DOHH2 (cell line): ENCODE results near the gene GP5.

Source experiments
- H3F3A ChIP-seq: fragments of 200-600 bp; sonication (generic), shearing (Covaris generic); 2 replicates; pipeline ENCODE4 v1.6.0; 2016; ENCODE audit warnings: antibody characterized with exemption, mild to moderate bottlenecking; ENCODE audit not compliant: control insufficient read depth, insufficient read depth
- H3K27ac ChIP-seq: fragments of 200-600 bp; sonication (generic); 2 replicates; pipeline ENCODE4 v1.5.1; 2014; ENCODE audit warnings: low read depth, mild to moderate bottlenecking, low read length, moderate library complexity
- H3K27me3 ChIP-seq: fragments of 200-600 bp; sonication (generic); 2 replicates; pipeline ENCODE4 v1.6.1; 2014; ENCODE audit warnings: mild to moderate bottlenecking, low read length, mixed read lengths; ENCODE audit not compliant: control insufficient read depth
- H3K36me3 ChIP-seq: fragments of 200-600 bp; sonication (generic); 2 replicates; pipeline ENCODE4 v1.6.1; 2014; ENCODE audit warnings: mild to moderate bottlenecking, low read length, moderate library complexity, mixed read lengths; ENCODE audit not compliant: control insufficient read depth
- H3K4me1 ChIP-seq: fragments of 200-600 bp; sonication (generic); 2 replicates; pipeline ENCODE4 v1.6.1; 2014; ENCODE audit warnings: mild to moderate bottlenecking, low read length, mixed read lengths; ENCODE audit not compliant: control insufficient read depth
- H3K4me2 ChIP-seq: fragments of 200-600 bp; sonication (generic); 2 replicates; pipeline ENCODE4 v1.6.0; 2014; ENCODE audit warnings: mild to moderate bottlenecking, low read length, moderate library complexity
- H3K4me3 ChIP-seq: fragments of 200-600 bp; sonication (generic); 2 replicates; pipeline ENCODE4 v1.5.1; 2014; ENCODE audit warnings: mild to moderate bottlenecking, low read length, mixed read lengths
- H3K79me2 ChIP-seq: fragments of 200-600 bp; sonication (generic); 2 replicates; pipeline ENCODE4 v1.6.1; 2014; ENCODE audit warnings: mild to moderate bottlenecking, low read length, mixed read lengths; ENCODE audit not compliant: control insufficient read depth
- H3K9me2 ChIP-seq: fragments of 200-600 bp; sonication (generic); replicated peaks from 2 replicates; pipeline ENCODE4 v1.6.1; 2014; ENCODE audit warnings: mild to moderate bottlenecking, low read length, mixed read lengths; ENCODE audit not compliant: control insufficient read depth
- H3K9me3 ChIP-seq: fragments of 200-600 bp; sonication (generic); 2 replicates; pipeline ENCODE4 v1.6.1; 2014; ENCODE audit warnings: antibody characterized with exemption, low read length, mixed read lengths; ENCODE audit not compliant: control insufficient read depth, insufficient read depth
- H4K20me1 ChIP-seq: fragments of 200-600 bp; sonication (generic); 2 replicates; pipeline ENCODE4 v1.6.0; 2014; ENCODE audit warnings: low read depth, mild to moderate bottlenecking, antibody characterized with exemption, low read length, moderate library complexity; ENCODE audit not compliant: control insufficient read depth, insufficient read depth
- EZH2phosphoT487 ChIP-seq: fragments of 200-600 bp; sonication (generic); IDR thresholded peaks from 2 replicates; pipeline ENCODE4 v1.6.1; 2017; ENCODE audit warnings: borderline replicate concordance, mild to moderate bottlenecking, antibody characterized with exemption, low read length, moderate library complexity, mixed read lengths
- TF ChIP-seq, protein P1 (sequence below): fragments of 200-600 bp; sonication (generic); IDR thresholded peaks from one replicate; pipeline ENCODE4 v1.5.1; 2014; ENCODE audit warnings: antibody characterized with exemption, mild to moderate bottlenecking, low read depth, low read length; ENCODE audit not compliant: poor library complexity, severe bottlenecking

GP5 gene

DNA sequence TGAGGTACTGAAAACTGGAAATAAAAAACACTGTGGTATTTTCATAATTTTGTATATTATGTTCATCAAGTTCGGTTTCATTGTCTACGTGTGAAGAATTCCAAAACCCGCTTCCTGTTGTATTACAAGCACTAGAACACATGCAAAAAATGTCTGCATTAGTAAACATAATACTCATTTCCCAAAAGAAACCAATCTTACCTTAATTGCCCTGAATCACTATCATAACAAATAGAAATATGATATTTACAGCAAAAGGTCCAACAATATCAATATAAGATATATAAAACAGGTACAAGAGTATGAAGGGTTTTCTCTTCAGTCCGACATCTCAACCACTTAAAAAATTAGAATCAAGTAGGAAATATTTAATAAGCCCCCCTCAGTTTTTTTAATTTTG is 26.3 kb upstream of the GP5 start:
- no peaks in the 10 kb centered on the region for H3K9me3 ChIP-seq
- no peak overlapping the region for H3K4me2 ChIP-seq
- no peaks in the 10 kb centered on the region for H4K20me1 ChIP-seq
- no peaks in the 10 kb centered on the region for H3K9me2 ChIP-seq
- peaks cover 68% of the 10 kb centered on the region for H3K36me3 ChIP-seq
- no peaks in the 10 kb centered on the region for H3K79me2 ChIP-seq
- no peaks in the 10 kb centered on the region; the same call in 1 of the 2 replicates for H3F3A ChIP-seq
- no peak overlapping the region for H3K27ac ChIP-seq
- TF ChIP-seq, protein P1, sequence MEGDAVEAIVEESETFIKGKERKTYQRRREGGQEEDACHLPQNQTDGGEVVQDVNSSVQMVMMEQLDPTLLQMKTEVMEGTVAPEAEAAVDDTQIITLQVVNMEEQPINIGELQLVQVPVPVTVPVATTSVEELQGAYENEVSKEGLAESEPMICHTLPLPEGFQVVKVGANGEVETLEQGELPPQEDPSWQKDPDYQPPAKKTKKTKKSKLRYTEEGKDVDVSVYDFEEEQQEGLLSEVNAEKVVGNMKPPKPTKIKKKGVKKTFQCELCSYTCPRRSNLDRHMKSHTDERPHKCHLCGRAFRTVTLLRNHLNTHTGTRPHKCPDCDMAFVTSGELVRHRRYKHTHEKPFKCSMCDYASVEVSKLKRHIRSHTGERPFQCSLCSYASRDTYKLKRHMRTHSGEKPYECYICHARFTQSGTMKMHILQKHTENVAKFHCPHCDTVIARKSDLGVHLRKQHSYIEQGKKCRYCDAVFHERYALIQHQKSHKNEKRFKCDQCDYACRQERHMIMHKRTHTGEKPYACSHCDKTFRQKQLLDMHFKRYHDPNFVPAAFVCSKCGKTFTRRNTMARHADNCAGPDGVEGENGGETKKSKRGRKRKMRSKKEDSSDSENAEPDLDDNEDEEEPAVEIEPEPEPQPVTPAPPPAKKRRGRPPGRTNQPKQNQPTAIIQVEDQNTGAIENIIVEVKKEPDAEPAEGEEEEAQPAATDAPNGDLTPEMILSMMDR: no peak
- TF ChIP-seq EZH2phosphoT487: no peak
- H3K4me1 ChIP-seq: no peaks in the 10 kb centered on the region
- no peaks in the 10 kb centered on the region for H3K27me3 ChIP-seq
- H3K4me3 ChIP-seq: no peak overlapping the region

DNA sequence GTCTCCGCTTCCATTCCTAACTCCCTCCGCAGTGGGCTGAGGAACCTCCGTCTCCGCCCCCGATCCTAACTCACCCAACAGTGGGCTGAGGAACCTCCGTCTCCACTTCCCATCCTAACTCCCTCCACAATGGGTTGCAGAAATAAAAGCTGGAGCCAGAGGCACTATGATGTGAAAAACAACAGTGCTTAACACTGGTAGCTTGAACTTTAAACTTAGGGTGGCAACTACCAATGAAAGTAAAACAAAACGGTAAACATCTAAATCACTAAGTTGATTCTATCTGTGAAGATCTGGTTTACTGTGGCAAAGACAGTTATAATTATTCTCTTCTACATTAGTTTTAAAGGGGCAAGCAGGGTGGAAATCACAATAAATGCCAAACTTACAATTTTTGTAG is 25.9 kb upstream of the GP5 start:
- TF ChIP-seq, protein P1: no peak
- no peak for TF ChIP-seq EZH2phosphoT487
- Histone ChIP-seq H4K20me1 (0 out of 2 replicates have a peak, but pooled peaks cover 3% of the 10 kb centered on the region), H3K9me2 (no peaks in the 10 kb centered on the region), H3K9me3 (no peaks in the 10 kb centered on the region), H3K27ac (no peak overlapping the region), H3K4me3 (no peak overlapping the region), H3K27me3 (no peaks in the 10 kb centered on the region), H3K4me2 (no peak overlapping the region), H3K4me1 (no peaks in the 10 kb centered on the region), H3K79me2 (no peaks in the 10 kb centered on the region), H3K36me3 (peaks cover 69% of the 10 kb centered on the region), H3F3A (no peaks in the 10 kb centered on the region; the same call in 1 of the 2 replicates)

DNA sequence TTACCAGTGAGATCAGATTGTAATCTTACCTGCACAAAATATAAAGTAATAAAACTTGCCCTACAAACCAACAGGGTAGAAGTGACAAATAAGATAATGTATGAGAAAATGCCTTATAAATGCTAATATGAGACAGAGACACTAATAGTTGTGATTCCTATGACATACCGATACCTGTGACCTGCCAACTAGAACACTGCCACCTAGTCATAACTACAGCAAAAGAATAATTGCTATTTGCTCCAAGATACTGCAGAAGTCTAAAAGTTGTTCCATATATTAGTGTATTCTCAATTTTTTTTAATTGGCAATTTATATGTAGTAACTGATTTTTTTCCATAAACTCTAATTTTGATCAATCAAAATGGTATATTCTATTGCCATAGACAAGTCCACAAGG is 25.3 kb upstream of the GP5 start:
- no peaks in the 10 kb centered on the region for H3K9me2 ChIP-seq
- H3K4me1 ChIP-seq: no peaks in the 10 kb centered on the region
- H3K36me3 ChIP-seq: peaks cover 67% of the 10 kb centered on the region
- H3K79me2 ChIP-seq: no peaks in the 10 kb centered on the region
- no peaks in the 10 kb centered on the region for H3K27me3 ChIP-seq
- H3K27ac ChIP-seq: no peak overlapping the region
- TF ChIP-seq, protein P1: no peak
- no peak for TF ChIP-seq EZH2phosphoT487
- no peak overlapping the region for H3K4me2 ChIP-seq
- H4K20me1 ChIP-seq: 0 out of 2 replicates have a peak, but pooled peaks cover 3% of the 10 kb centered on the region
- no peak overlapping the region for H3K4me3 ChIP-seq
- no peaks in the 10 kb centered on the region for H3K9me3 ChIP-seq
- no peaks in the 10 kb centered on the region; the same call in 1 of the 2 replicates for H3F3A ChIP-seq
